Hematopoietic multipotent progenitor cell treated with erythropoietin and hydrocortisone succinate and interleukin-3 and kit ligand, for 17 days (in vitro differentiated cells): Measurements from ENCODE around the gene LRIT3.
"Not testable (repeated sequence)": the region's sequence is repeated elsewhere in the genome, so short reads cannot be mapped to it uniquely, and the experiment has no call there.

ENCODE experiments used
- DNase-seq: peaks from one replicate; pipeline ENCODE4 v3.0.0-alpha.2; 2015; ENCODE audit warnings: low spot score

The LRIT3 gene

DNA sequence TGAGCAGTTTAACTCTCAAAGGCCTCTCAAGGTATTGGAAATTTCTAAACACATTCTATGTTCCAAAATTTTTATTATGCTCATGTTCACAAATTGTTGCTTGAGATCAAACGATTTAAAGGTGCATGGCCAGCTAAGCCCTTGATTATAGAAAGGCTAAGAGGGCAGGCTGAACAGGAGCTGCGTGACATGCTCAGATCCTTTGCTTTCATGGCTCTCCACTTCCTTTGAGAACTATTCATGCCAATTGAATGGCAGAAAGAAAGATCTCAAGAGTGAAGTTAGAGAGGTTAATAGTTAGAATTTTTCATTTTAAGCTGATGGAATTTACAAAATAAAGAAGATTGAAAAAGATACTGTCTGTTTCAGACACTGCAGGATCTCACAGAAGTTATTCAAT is 594 bp downstream of the LRIT3 start:
- no peak for DNase-seq

DNA sequence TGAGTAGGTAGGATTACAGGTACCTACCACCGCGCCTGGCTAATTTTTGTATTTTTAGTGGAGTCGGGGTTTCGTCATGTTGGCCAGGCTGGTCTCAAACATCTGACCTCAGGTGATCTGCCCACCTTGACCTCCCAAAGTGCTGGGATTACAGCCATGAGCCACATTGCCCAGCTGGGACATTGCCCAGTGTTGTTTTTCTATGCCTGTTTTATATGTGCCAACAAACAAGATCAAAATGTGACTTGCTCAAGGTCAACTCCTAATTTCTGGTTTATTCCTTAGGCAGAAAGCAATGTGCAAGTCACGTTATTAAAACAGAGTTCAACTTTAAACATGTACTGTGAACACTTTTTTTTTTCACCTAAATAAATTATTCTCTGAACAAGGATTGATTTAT is 2.7 kb downstream of the LRIT3 start:
- DNase-seq: no peak

DNA sequence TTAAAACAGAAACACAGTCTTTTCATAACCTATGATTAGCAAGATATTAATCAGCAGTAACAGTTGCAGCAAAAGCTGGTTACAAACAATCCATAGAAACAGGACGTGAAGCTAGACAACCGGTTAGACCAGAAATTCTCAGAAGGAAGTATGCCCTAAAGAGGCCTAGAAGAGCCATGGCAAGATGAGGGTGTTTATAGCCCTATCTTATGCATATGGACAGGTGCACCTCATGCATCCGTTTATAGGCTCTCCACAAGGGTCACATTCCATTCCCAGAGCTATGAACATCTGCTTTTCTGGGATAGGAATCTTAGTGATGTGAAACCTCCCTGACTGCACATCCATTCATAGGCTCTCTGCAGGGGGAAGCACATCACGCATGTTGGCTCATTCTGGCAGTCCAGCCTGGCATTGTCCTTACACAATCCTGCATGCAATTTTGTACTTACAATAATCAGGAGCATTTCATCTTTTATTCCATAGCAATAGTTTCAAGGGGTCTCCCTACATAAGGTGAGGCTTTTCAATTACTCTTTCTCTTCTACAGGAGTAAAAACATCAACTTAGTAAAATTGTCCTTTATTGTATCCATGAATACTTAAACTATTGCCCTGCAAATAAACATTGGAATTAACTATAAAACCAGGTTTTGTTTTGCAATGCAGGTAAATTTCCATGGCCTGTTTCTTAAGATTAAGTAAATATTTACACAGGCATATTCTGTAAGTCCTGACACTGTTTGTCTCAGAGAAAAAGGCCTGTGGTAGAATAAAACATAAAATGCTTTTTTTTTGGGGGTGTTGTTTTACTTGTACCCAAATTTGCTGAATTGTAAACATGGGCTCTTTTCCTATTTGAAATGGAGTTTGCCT is 11.8 kb downstream of the LRIT3 start:
- DNase-seq: not testable (repeated sequence)

DNA sequence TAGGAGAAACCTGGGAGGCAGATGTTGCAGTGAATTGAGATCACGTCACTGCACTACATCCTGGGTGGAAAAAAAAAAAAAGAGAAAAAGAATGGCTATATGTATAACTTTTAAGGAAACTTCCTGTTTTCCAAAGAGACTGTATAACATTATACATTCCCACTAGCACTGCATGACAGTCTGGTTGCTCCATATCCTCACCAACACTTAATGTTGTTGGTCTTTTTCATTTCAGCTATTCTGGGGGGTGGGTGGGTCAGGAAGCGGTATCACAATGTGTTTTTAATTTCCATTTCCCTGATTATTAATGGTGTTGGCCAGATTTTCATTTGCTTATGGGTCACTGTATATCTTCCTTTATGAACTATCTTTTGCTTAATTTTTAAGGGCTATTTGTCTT is 13.4 kb downstream of the LRIT3 start:
- DNase-seq: no peak

DNA sequence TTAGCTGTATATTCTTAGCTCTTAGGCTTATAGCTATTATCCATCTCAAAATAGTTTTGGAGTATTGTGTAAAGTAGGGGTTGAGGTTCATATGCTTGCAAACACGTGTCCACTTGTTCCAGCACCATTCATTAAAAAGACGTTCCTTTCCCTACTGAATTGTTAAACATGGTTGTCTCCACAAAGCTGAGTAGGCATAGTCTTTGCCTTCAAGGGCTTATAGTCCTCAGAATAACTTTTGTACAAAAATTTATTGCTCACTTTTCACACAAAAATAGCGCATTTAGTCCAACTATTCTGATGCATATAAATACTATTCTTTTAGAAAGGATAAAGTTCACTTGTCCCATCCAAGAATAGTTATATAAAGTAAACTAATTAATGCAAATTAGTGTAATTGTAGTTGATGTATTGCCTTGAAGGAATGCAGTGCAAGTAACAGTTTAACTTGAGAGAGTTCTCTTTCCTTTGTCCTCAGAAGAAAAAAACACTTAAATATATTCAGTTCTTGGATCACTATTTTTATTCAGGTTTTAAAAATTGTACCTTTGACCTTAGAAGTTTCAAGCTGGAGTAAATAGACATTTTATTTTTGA is 14.1 kb downstream of the LRIT3 start:
- DNase-seq: no peak

DNA sequence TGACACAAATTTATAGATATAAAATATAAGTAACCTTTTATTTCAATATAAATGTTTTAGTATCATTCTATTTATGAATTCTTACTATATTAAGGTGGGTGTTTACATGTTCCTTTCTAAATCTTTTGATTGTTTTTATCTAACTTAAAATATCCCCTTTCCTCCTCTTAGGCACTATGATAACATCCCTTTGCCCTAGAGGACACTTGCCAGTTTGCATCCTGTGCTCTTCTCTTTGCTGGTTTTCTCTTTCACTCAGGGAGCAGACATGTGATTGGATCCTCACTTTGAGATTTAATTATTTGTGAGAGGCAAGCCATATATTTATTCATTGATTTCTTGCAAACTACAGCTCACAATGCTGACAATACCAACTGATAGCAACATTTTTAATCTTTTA is 16.2 kb downstream of the LRIT3 start:
- no peak for DNase-seq

DNA sequence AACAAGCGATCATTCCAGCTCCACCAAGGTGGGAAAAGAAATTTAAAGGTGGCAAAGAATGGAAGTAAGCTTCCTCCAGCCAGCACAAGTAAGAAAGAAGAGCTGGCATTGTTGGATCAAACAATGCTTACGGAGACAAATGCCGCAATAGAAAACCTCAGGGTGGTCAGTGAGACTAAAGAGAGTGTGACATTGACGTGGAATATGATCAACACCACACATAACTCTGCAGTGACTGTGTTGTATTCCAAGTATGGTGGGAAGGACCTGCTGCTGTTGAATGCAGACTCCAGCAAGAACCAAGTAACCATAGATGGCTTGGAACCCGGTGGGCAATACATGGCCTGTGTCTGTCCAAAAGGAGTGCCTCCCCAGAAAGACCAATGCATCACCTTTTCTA is 22.2 kb downstream of the LRIT3 start:
- no peak for DNase-seq

DNA sequence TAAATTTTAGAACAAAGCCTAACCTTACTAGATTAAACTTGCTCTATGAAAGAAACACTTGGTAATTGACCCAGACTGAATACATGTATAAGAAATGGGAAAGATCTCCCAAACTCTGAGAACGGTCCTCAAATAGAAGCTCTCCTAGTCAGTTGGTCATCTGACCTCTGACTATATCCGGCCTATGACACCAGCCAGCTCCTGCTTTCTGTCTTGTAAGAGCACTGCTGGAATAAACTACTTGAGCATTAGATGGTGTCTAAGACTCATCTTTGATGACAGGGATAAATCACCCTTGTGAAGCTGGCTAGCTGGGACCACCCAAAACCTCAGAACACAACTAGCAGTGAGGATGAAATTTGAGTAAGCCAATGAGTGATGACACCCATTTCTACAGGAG is 24.2 kb downstream of the LRIT3 start:
- no peak for DNase-seq

DNA sequence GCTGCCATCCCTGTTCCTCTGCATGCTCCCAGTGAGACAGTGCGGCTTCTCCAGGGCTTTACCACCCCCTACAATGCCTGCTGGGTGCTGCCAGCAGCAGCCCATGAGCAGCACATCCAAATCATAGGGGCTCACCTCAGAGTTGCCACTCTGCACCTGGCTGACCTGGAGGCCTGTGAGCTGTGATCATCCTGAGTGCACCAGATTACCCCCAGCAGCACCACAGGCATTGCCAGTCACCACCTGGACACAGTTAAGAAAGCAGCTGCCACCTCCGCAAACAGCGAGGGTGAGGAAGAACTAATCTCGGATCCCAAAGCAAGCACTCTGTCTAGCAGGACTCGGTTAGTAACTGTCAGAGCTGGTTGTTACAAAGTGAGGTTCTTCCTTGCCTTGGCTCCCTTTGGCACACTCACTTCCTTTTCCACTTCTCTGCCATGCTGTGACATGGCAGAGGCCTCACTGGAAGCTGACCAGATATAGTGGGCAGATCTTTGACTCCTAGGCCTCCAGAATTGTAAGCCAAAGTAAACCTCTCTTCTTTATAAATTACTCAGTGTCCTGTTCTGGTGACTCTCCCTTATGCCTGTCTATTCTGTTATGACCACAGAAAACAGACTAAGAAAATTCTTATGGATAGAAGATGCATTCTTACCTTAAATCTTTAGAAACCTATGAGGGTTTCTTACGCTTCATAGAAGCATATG is 25.2 kb downstream of the LRIT3 start:
- DNase-seq: no peak

DNA sequence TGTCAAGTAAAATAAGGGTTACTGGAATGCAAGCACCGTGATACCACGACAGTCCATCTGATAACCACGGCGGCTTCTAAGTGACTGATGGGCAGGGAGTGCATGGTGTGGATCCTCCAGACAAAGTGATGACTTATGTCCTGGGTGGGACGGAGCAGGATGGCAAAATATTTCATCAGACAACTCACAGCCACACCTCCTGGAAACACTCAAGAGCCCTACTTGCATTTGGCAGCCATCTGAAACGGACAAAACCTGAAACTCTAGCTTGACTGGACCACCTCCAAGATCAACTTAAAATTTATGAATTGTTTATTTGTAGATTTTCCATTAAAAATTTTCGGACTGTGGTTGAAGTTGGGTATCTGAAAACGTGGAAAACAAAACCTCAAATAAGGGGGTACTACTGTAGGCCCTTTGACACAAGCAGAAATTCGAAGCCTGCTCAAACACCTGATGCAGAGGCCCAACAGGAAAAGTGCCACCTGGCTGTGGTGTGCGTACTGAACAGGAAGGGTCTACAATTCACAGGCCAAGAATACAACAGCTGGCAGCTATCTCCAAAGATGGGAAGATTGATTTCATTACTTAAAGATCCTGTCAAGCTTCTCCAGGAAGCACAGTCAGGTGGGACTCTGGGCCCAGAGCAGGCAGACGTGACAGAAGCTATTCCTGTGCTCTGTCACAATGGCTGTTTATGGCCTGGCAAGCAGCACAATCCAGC is 26.0 kb downstream of the LRIT3 start:
- no peak for DNase-seq

DNA sequence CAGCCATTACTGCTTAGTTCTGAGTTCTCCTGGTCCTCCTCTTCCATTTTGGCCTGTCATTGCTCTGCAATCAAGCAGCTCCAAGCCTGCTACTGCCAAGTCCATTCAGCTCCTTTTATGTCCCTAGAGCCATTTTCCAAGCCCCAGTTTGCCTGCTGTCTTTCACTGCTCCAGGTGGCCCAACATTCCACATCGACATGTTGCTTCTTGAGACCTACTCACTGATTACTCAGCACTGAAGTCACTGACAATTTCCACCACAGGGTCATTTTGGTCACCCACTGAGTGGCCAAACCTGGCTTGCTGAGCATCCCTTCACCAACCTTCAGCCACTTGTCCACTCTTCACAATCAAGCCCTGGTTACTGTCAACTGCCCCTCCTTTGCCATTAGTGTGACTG is 27.2 kb downstream of the LRIT3 start:
- DNase-seq: no peak

DNA sequence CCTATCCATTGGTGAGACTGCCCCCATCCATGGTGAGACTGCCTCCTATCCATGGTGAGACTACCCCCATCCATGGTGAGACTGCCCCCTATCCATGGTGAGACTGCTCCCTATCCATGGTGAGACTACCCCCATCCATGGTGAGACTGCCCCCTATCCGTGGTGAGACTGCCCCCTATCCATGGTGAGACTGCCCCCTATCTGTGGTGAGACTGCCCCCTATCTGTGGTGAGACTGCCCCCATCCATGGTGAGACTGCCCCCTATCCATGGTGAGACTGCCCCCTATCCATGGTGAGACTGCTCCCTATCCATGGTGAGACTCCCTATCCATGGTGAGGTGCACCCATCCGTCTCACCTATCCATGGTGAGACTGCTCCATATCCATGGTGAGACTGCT is 27.6 kb downstream of the LRIT3 start:
- not testable (repeated sequence) for DNase-seq

DNA sequence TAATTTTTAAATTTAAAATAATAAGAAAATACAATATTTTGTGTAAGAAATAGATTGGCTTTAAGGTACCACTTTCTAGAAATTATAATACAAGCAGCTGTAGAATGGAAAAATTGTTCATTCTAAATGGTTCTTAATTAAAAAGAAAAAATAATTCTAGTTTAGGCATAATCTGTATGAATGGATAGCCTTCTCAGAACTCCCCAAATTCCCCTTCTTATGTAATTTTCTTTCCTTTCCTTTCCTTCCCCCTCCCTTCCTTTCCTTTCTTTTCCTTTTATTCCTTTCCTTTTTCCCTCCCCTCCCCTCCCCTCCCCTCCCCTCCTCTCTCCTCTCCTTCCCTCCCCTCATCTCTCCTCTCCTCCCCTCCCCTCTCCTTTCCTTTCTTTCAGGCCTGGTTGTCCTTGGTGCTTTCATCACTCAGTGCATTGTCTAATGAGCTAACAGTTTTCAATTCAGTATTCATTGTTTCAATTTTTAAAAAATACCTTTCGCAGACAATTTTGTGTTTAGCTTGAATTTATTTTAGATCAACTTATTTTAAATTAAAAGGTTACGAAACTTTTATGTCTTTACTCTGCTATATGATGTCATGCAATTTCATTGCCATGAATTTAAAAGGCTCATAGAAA is 28.8 kb downstream of the LRIT3 start:
- DNase-seq: no peak

DNA sequence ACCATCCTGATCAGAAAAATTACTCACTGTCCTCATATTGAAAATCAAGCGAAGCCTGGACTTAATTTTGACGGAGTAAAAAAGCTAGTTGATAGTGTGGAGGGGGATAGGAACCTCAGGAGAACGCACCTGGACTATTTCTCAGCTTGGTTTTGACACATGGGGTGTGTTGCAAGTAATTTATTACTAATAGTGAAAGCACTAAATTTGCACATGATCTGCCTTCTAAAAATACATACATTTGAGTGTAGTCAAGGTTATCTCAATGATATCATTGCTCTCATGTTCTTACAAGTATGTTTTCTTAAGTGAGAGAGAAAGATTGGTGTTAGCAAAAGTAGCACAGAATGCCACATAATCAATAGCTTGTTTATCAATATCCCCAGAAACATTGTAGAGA is 29.5 kb downstream of the LRIT3 start:
- no peak for DNase-seq

DNA sequence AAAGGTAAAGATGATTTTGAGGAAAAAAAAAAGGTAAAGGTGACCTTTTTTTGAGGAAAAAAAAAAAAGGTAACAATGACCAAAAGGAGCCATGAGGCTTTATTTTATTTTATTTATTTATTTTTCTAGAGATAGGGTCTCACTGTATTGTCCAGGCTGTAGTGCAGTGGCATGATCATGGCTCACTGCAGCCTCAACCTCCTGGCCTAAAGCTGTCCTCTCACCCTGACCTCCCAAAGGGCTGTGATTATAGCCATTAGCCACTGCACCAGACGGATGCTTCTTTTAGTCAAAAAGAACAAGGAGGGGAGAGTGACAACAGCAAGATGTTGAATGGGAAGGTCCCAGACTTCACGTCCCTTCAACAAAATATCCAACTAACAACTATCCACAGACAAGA is 30.4 kb downstream of the LRIT3 start:
- DNase-seq: no peak

DNA sequence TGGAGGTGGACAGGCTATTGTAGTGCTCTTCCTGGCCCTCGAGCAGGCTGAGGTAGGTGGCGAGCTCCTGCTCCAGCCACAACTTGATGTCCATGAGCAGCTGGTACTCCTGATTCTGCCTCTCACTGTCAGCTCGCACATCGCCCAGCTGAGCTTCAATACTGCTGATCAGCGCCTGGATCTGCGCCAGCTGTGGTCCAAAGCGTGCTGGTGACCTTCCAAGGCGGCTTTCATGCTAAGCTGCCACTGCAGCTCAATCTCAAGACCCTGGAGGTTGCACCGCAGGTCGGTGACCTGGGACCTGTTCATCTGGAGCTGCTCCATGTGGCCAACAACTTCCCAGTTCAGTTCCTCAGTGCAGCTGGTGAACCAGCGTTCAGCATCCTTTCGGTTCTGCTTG is 31.2 kb downstream of the LRIT3 start:
- no peak for DNase-seq

DNA sequence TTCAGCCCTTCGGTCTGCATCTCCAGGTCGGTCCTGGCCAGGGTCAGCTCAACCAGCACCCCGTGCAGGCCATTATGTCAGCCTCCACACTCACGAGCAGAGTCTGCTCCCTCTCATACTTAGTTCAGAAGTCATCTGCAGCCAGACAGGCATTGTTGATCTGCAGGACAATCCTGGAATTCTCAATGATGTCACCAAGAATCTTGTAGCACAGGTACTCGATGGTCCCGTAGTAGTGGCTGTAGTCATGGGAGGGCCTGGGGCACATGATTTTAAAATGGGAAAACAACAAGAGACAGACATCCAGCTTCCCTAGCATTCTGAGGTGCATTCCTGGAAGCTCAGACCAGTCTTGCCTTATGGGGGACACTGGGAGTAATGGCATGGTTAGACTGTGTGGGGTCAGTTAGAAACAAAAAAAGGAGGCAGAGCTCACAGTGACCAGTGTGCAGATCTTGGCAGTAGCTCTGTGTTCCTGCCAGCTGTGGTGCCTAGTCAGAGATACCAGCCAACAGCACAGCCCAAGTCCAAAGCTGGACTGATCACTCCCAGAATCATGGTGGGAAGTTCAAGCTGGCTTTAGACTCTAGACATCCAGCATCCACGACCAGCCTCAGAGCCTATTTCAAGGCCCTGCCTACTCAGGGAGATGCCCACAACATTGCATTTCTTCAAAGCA is 31.9 kb downstream of the LRIT3 start:
- DNase-seq: no peak

DNA sequence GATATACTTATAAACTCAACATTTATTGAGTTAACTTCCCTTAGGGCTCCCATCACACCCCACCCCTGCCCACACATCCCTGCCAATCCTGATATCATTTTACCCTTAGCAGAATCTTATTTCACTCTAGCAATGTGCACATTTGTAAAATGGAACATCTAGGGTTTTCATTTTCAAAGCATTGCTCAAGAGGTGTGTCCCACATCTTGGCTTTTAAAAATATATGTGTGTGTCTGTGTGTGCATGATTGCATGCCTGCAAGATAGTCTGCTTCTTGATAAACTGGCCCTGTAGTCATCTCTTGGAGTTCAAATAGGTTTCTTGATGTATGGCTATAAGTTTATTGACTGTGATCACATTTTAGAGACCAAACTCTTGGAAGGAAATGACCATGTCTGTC is 38.4 kb downstream of the LRIT3 start:
- no peak for DNase-seq

DNA sequence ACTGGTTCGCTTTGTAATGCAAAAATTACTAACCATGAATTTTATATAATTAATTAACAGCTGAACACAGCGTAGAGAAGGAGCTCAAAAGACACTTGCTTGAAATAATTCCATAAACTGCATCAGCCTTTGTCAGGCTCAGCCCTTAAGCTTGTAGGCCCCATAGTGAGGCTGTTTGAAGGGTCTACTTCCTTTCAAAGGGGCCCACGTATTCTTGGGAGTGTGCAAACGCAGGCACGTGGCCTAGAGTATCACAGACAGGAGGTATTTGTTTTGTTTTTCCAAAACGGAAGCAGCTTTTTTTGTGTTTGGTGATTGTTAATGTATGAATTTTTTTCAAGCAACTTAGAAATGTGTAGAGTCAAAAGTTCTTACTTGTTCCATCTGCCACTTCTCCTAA is 39.2 kb downstream of the LRIT3 start:
- DNase-seq: no peak

DNA sequence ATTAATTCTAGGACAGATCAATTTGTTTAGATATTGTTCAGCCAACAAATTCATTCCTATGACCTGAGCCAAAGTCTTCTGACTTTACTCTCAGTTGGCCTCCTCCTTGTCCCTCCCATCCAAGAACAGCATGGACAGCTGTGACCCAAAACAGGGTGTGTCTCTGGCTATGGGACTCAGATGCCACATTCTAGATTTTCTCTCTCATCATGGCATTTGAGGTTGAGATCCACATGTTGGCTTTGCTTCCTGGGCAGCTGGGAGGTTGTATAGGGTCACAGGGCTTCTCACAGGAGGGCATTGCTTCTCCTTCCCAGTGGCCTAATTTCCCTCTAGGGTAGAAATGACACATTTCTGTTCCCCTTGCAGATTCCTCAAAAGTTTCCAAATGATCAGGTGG is 42.2 kb downstream of the LRIT3 start:
- DNase-seq: no peak

DNA sequence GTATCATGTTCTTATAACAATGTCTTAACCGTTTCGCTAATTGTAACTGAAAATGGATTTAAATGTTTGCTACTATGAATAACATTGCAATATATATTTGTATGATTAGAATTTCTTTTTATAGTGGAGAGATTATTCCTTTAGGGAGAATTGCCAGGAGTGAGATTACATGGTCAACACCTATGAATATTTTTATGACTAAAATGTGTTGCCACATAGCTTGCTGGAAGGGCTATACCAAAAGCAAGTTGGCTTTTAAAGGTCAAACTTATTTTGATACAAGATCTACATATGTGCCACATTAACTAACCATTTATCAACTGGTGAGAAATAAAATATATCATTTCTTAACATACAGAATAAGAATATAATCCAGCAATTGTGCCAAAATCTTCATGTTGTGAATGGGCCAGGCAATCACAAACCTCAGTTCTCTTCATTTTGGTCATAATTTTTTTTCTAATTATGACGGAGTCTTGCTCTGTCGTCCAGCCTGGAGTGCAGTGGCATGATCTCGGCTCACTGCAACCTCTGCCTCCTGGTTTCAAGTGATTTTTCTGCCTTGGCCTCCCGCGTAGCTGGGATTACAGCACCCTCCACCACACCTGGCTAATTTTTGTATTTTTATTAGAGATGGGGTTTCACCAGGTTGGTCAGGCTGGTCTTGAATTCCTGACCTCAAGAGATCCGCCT is 54.8 kb downstream of the LRIT3 start:
- no peak for DNase-seq
